Measurements from ENCODE around the gene RBM10.

GRCh38 chrX:47180346-47180745 lies 35.3 kb downstream of the RBM10 start:
- TF ChIP-seq CTCF (IDR thresholded peaks at IDR 0.05; ENCODE audit: poor library complexity) = no peak
- TF ChIP-seq EZH2 (IDR thresholded peaks at IDR 0.05; ENCODE audit: borderline replicate concordance) = no peak

Data from hepatocyte (in vitro differentiated cells).